ENCODE measurements around the gene KRTAP10-4.
"Not testable (repeated sequence)": the region's sequence is repeated elsewhere in the genome, so short reads cannot be mapped to it uniquely, and the experiment has no call there.

KRTAP10-4 gene

DNA sequence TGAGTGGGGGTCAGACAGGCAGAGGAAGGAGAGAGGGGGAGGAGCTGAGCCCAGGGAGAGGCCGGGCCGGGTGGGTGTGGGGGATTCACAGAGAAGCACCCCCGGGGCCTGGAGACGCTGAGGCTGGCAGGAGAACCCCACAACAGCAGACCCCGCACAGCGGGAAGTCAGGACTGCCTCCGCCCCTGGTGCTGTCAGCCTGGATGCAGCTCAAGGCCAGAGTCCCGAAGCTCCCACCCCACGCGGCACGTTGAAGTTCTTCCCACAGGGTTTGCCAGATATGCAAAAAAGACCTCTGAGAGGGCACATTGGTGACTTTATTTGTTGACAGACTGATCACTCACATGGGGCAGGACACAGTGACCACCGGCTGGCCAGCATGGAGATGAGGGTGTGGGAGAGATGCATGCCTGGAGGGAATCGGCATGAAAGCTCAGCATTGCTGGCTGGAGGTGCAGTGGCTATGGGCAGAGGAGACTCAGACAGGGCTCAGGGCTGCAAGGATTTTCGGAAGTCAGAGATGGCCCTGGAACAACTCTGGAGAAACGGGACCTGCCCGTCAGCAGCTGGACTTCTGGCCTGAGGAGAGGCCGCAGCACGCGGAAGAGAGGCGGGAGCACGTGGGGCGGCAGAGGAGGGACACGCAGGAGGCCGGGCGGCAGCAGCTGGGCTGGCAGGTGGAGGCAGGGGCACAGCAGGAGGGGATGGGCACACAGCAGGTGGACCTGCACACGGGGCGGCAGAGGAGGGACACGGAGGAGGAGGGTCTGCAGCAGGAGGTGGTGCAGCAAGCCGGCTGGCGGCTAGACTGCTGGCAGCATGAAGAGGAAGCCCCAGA, 15.8 kb upstream of the KRTAP10-4 start:
- no peak for DNase-seq (ENCODE audit: low read depth in 2 of 2)

GRCh38 chr21:44558329-44558675, 15.2 kb upstream of the KRTAP10-4 start:
- not testable (repeated sequence) for DNase-seq (ENCODE audit: low read depth in 2 of 2)

GRCh38 chr21:44558695-44559094, 14.8 kb upstream of the KRTAP10-4 start, which contains the start of gene KRTAP10-3:
Gene KRTAP10-3 (minus strand): TSS chr21:44558795. CDS start chr21:44558715, 80 bp downstream.
- no peak for DNase-seq (ENCODE audit: low read depth in 2 of 2)

GRCh38 chr21:44564099-44564498, 9.4 kb upstream of the KRTAP10-4 start:
- no peak for DNase-seq (ENCODE audit: low read depth in 2 of 2)

GRCh38 chr21:44564886-44565598, 8.5 kb upstream of the KRTAP10-4 start:
- no peak for DNase-seq (ENCODE audit: low read depth in 2 of 2)

GRCh38 chr21:44566403-44566802, 7.1 kb upstream of the KRTAP10-4 start:
- DNase-seq (ENCODE audit: low read depth in 2 of 2) = no peak

- no peak for DNase-seq (ENCODE audit: low read depth in 2 of 2)
Observed at GRCh38 chr21:44567481-44568171, 5.9 kb upstream of the KRTAP10-4 start.

GRCh38 chr21:44568261-44568660, 5.3 kb upstream of the KRTAP10-4 start:
- no peak for DNase-seq (ENCODE audit: low read depth in 2 of 2)

DNA sequence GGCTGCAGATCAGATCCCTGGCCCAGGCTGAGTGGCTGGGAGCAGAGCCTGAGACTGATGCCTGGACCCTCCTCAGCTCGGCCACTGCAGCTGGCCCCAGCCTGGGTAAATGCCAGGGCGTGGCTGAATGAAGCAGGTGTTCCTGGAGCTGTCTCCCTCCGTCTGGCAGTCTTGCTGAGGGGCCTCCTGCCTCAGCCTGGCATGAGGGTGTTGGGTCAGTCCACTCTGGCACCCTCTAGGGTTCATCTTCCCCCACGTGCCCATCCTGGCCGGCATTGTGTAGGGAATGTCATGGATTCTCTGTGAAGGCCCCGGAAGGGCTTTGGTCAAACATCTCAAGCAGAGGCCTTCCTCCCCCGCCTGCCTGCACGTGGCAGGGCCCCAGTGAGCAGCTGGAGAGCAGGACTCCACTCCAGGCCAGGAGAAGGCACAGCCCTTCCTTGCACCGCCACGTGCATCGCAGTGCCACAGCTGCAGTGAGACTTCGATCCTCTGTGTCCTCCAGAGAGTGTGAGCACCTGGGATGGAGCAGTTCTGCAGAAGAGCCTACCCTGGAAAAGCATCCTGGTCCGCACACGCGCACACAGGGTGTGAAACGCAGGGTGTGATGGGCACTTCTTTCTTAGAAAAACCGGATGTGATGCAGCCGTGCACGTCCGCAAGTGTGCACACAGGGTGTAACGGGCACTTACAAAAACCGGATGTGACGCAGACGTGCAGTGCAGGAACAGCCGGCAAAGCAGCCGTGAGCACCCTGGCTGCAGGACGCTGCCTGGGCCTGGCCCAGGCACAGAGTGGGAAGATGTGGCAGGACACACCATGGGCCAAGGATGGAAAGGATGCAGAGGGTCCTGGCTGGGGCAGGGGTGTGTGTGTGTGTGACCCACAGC, 4.6 kb upstream of the KRTAP10-4 start:
- no peak for DNase-seq (ENCODE audit: low read depth in 2 of 2)

GRCh38 chr21:44569861-44570517, 3.5 kb upstream of the KRTAP10-4 start:
- DNase-seq (ENCODE audit: low read depth in 2 of 2) = no peak

DNA sequence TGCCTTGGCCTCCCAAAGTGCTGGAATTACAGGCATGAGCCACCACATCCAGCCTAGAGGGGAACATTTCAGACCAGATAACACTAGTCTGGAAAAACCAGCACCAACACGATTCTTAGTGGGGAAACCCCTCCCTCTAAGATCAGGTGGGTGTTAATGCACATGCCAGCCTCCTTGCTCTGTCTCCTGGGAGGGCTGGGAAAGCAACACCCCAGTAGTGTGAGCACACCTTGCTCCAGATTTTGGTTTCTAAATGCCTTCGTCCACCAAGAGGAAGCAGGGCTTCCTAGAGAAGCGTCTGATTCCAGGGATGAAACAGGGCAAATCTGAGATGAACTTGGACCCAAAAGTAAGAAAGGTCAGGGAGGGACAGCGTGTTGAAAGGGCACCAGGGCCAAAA, 2.2 kb upstream of the KRTAP10-4 start:
- DNase-seq (ENCODE audit: low read depth in 2 of 2) = no peak

- no peak for DNase-seq (ENCODE audit: low read depth in 2 of 2)
Observed at GRCh38 chr21:44571844-44572782, 1.4 kb upstream of the KRTAP10-4 start.

DNA sequence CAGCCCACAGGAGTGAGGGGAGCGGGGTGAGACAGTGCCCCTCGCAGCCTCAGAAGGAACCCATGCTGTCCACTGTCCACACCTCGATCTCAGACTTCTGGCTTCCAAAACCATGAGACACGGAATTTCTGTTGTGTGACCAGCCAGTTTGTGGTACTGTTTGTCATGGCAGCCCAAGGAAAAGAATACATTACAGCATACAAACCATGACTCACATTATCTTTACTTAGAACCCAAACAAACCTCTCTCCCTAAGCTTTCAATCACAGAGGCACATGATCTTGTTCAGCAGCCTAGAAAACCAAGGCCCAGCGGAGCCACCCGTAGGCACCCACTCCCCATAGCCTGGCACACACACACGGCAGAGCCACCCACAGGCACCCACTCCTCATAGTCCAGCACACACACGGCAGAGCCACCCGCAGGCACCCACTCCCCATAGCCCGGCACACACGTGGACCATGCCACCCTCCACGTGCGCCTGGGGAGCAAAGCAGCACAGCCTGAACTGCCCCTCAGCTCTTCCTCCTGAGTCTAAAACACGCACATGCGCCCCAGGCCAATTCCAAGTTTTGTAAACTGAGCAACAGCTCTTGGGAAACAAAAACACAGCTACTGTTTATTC, 458 bp upstream of the KRTAP10-4 start:
- no peak for DNase-seq (ENCODE audit: low read depth in 2 of 2)

DNA sequence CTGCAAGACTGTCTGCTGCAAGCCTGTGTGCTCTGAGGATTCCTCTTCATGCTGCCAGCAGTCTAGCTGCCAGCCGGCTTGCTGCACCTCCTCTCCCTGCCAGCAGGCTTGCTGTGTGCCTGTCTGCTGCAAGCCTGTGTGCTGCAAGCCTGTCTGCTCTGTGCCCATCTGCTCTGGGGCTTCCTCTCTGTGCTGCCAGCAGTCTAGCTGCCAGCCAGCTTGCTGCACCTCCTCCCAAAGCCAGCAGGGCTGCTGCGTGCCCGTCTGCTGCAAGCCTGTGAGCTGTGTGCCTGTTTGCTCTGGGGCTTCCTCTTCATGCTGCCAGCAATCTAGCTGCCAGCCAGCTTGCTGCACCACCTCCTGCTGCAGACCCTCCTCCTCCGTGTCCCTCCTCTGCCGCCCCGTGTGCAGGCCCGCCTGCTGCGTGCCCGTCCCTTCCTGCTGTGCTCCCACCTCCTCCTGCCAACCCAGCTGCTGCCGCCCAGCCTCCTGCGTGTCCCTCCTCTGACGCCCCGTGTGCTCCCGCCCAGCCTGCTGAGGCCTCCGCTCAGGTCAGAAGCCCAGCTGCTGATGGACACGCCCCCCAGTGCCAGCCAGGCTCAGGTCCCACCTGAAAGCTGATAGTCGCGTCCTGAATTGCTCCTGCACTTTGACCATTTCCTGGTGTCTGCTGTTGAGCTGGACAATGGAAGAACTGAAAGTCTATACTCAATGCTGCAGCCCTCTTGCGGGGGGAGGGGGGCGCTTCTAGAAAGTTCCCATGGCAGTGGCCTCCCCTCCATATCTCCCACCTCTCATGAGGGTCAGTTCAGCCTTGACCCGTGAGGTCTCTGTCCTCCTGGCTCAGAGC, 1.2 kb downstream of the KRTAP10-4 start:
- no peak for DNase-seq (ENCODE audit: low read depth in 2 of 2)

- no peak for DNase-seq (ENCODE audit: low read depth in 2 of 2)
Observed at GRCh38 chr21:44575307-44576024, 1.9 kb downstream of the KRTAP10-4 start.

DNA sequence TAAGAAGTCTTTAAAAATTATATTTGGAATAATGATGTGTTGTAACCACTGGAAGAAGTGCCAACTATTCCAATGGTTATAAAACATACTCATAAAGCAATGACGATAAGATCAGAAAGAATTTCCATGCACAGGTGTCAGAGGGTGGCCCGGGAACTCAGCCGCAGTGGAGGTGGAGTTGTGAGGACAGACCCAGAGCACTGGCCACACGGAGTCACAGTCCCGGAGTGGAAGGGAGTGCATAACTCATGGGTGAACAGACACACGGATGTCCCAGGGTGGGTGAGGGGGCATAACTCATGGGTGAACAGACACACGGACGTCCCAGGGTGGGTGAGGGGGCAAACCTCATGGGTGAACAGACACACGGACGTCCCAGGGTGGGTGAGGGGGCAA, 2.5 kb downstream of the KRTAP10-4 start:
- DNase-seq (ENCODE audit: low read depth in 2 of 2) = no peak

GRCh38 chr21:44578371-44579055, 5.0 kb downstream of the KRTAP10-4 start:
- no peak for DNase-seq (ENCODE audit: low read depth in 2 of 2)

All from stimulated activated CD4-positive, alpha-beta T cell treated with anti-CD3 and anti-CD28 coated beads, Interleukin-1b, Interleukin-23, amount 100 ng/mL, for 1 hour (primary cell).